GM12873 (cell line): ENCODE data around the gene FGD6.

ENCODE experiments used
- TF ChIP-seq, protein P1 (sequence below): IDR thresholded peaks from 2 replicates; pipeline ENCODE4 v1.5.1; 2012; ENCODE audit warnings: low read depth, mild to moderate bottlenecking, moderate library complexity, low read length, control low read depth; ENCODE audit not compliant: insufficient read depth; ENCODE audit errors: missing control alignments

The FGD6 gene

GRCh38 chr12:95037906-95038305, 179.4 kb downstream of the FGD6 start:
- TF ChIP-seq, protein P1, sequence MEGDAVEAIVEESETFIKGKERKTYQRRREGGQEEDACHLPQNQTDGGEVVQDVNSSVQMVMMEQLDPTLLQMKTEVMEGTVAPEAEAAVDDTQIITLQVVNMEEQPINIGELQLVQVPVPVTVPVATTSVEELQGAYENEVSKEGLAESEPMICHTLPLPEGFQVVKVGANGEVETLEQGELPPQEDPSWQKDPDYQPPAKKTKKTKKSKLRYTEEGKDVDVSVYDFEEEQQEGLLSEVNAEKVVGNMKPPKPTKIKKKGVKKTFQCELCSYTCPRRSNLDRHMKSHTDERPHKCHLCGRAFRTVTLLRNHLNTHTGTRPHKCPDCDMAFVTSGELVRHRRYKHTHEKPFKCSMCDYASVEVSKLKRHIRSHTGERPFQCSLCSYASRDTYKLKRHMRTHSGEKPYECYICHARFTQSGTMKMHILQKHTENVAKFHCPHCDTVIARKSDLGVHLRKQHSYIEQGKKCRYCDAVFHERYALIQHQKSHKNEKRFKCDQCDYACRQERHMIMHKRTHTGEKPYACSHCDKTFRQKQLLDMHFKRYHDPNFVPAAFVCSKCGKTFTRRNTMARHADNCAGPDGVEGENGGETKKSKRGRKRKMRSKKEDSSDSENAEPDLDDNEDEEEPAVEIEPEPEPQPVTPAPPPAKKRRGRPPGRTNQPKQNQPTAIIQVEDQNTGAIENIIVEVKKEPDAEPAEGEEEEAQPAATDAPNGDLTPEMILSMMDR = no peak

DNA sequence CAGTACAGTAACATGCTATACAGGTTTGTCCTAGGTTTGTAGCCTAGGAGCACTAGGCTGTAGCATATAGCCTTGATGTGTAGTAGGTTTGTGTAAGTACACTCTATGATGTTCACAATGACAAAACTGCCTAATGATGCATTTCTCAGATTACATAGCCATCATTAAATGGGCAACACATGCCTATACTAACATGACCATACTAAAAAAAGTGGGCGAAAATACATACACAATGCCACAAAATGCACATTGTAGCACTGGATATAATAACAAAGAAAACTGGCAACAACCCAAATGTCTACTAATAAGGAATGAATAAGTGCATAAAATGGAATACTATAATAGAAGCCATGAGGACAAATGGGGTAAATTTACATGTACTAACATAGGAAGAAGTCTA, 182.5 kb downstream of the FGD6 start:
- TF ChIP-seq, protein P1 = no peak
